K562 (cell line): Measurements from ENCODE around the gene MAP2K3. TPM values are rescaled to one million over a fixed set of nuclear protein-coding genes. Genes with fewer than 3 reads are reported as not detected.
A peak's percentile ranks its signal among the peaks of the same experiment; 100 is the strongest.

Experiments used
- BRD9 ChIP-seq: fragments of 450-650 bp; IDR thresholded peaks from 2 replicates; pipeline ENCODE4 v1.6.1; 2018; ENCODE audit warnings: low read depth; ENCODE audit not compliant: partially characterized antibody
- CBFA2T2 ChIP-seq: fragments of 450-650 bp; conservative IDR thresholded peaks from 2 replicates; pipeline ENCODE4 v1.6.1; 2017; ENCODE audit warnings: mild to moderate bottlenecking
- CCNT2 ChIP-seq: IDR thresholded peaks from 2 replicates; pipeline ENCODE4 v1.6.1; 2011; ENCODE audit warnings: borderline replicate concordance, low read depth, mild to moderate bottlenecking, moderate library complexity, mixed read lengths, low read length; ENCODE audit not compliant: insufficient read length; ENCODE audit errors: extremely low read depth
- CXXC5 ChIP-seq: fragments of 250-450 bp; sonication (Bioruptor Pico); IDR thresholded peaks from 2 replicates; pipeline ENCODE4 v1.8.0; 2022; ENCODE audit warnings: inconsistent platforms, mild to moderate bottlenecking, moderate library complexity
- KDM5B ChIP-seq: fragments of 200-600 bp; sonication (generic); IDR thresholded peaks from 2 replicates; pipeline ENCODE4 v1.6.1; 2012; ENCODE audit warnings: low read depth, mild to moderate bottlenecking, moderate library complexity, low read length, control low read depth, inconsistent platforms; ENCODE audit not compliant: insufficient replicate concordance
- L3MBTL2 ChIP-seq: fragments of 450-650 bp; IDR thresholded peaks from 2 replicates; pipeline ENCODE4 v1.6.1; 2016; ENCODE audit warnings: mild to moderate bottlenecking, moderate library complexity
- PML ChIP-seq: IDR thresholded peaks from 2 replicates; pipeline ENCODE4 v1.6.1; 2012; ENCODE audit warnings: low read length, inconsistent platforms
- POLR2G ChIP-seq: fragments of 200-400 bp; formaldehyde crosslinking; IDR thresholded peaks from 2 replicates; pipeline ENCODE4 v1.6.1; 2017; ENCODE audit warnings: low read depth, mild to moderate bottlenecking, antibody characterized with exemption, low read length, moderate library complexity
- TAF1 ChIP-seq: IDR thresholded peaks from 2 replicates; pipeline ENCODE4 v1.6.1; 2011; ENCODE audit warnings: mild to moderate bottlenecking, low read length, moderate library complexity; ENCODE audit not compliant: insufficient read depth, control insufficient read depth, severe bottlenecking; ENCODE audit errors: extremely low read depth
- ZNF133 ChIP-seq: fragments of 250-450 bp; sonication (Bioruptor Pico); IDR thresholded peaks from 2 replicates; pipeline ENCODE4 v1.4.0; 2020; ENCODE audit warnings: mild to moderate bottlenecking
- ZNF408 ChIP-seq: fragments of 250-450 bp; sonication (Bioruptor Pico); IDR thresholded peaks from 2 replicates; pipeline ENCODE4 v1.4.0; 2020; ENCODE audit warnings: low read depth, mild to moderate bottlenecking, moderate library complexity
- ZNF75A ChIP-seq: fragments of 450-650 bp; formaldehyde crosslinking; IDR thresholded peaks from 2 replicates; pipeline ENCODE4 v1.4.0; 2020; ENCODE audit warnings: mild to moderate bottlenecking
- polyA plus RNA-seq, 8 experiments: library from polyadenylated mRNA; depleted of rRNA in 4 of 8; stranded (reverse) in 5 of 8; unstranded in 3 of 8; fragments of >200 nt; fragmentation: Nextera tagmentation in 2 of 8; fragmentation: Illumina TruSeq in 1 of 8; extraction: Ambion mirVana in 2 of 8; extraction: Trizol in 1 of 8; gene quantifications; 2 replicates each; pipeline versions ENCODE4 v1.2.1 to v1.2.3, GENCODE V29; 2011 to 2014; ENCODE audit warnings: inconsistent platforms in 1 of 8, missing spikeins in 1 of 8
- total RNA-seq, 7 experiments: library from RNA; depleted of rRNA in 6 of 7; stranded (reverse); fragments of >200 nt in 6 of 7; fragmentation: Illumina TruSeq in 2 of 7; extraction: Trizol in 2 of 7; gene quantifications; 2 replicates each; pipeline versions ENCODE4 v1.2.1 to v1.2.3, GENCODE V29; 2011 to 2021; ENCODE audit warnings: low replicate concordance in 1 of 7
- TF ChIP-seq, protein P1 (sequence below): fragments of 450-650 bp; conservative IDR thresholded peaks from 2 replicates; pipeline ENCODE4 v1.6.1; 2016; ENCODE audit warnings: missing genetic modification characterization, low read depth, mild to moderate bottlenecking, control low read depth, missing compliant biosample characterization
- TF ChIP-seq, protein P2 (sequence below): sonication (generic); formaldehyde crosslinking; IDR thresholded peaks from 2 replicates; pipeline ENCODE4 v1.5.0; 2020; ENCODE audit warnings: missing genetic modification reagents
- TF ChIP-seq, protein P3 (sequence below): fragments of 450-650 bp; IDR thresholded peaks from 2 replicates; pipeline ENCODE4 v1.6.1; 2016; ENCODE audit warnings: borderline replicate concordance

The MAP2K3 gene
- total and polyA plus RNA-seq, 9 of the 15 experiments (the other 6 are each of a cell fraction or from before 2014, with no cell fraction given), result 0.18 to 14.8 (median 3.5) TPM

DNA sequence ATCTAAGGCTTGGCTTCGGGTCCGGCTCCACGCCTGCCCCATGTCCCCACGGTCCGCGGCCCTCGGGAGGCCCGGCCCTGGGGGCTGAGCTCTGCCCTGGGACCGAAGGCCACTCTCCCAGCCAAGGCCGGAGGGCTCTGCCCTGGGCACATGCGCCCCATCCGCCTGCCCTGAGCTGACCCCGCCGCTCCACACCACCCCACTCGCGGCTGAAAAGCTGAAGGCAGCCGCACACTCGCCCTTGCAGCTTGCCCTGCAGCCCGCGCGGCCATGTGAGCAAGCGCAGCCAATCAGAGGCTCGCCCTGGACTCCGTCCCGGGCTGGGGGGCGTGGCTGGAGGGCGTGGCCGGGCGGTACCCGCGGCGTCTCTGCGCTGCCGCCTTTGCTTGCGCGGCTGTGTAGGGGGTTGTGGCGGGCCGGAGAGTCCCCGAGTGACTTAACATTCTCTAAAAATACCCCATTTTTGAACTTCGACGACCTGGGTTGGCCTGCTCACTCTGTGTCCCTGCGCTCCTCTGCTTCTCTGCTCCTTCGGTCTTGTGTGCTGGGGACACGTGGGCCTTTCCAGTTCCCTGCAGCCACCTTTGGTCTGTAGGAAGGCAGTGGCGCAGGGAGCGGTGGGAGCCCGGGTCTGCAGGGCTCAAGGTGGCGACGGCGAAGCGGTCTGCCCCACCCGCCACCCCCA lies 8.8 kb upstream of the MAP2K3 start (continued):
- no peak for TF ChIP-seq TAF1
- TF ChIP-seq CCNT2, result peak; percentile 31
- TF ChIP-seq CBFA2T2, result peak; percentile 56
- TF ChIP-seq ZNF75A (CRISPR knock-in tag), result no peak
- TF ChIP-seq ZNF408 (CRISPR knock-in tag), result no peak
- no peak for TF ChIP-seq ZNF133 (CRISPR knock-in tag)
- peak; percentile 92 for TF ChIP-seq L3MBTL2
- TF ChIP-seq, protein P1, sequence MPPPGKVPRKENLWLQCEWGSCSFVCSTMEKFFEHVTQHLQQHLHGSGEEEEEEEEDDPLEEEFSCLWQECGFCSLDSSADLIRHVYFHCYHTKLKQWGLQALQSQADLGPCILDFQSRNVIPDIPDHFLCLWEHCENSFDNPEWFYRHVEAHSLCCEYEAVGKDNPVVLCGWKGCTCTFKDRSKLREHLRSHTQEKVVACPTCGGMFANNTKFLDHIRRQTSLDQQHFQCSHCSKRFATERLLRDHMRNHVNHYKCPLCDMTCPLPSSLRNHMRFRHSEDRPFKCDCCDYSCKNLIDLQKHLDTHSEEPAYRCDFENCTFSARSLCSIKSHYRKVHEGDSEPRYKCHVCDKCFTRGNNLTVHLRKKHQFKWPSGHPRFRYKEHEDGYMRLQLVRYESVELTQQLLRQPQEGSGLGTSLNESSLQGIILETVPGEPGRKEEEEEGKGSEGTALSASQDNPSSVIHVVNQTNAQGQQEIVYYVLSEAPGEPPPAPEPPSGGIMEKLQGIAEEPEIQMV, result peak; percentile 62; the same call in 1 of the 2 replicates
- TF ChIP-seq BRD9, result no peak
- TF ChIP-seq, protein P2, sequence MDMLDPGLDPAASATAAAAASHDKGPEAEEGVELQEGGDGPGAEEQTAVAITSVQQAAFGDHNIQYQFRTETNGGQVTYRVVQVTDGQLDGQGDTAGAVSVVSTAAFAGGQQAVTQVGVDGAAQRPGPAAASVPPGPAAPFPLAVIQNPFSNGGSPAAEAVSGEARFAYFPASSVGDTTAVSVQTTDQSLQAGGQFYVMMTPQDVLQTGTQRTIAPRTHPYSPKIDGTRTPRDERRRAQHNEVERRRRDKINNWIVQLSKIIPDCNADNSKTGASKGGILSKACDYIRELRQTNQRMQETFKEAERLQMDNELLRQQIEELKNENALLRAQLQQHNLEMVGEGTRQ (CRISPR knock-in tag), result peak; percentile 99
- peak; percentile 76; the same call in 1 of the 2 replicates for TF ChIP-seq CXXC5 (CRISPR knock-in tag)
- TF ChIP-seq POLR2G, result peak; percentile 77
- TF ChIP-seq, protein P3, sequence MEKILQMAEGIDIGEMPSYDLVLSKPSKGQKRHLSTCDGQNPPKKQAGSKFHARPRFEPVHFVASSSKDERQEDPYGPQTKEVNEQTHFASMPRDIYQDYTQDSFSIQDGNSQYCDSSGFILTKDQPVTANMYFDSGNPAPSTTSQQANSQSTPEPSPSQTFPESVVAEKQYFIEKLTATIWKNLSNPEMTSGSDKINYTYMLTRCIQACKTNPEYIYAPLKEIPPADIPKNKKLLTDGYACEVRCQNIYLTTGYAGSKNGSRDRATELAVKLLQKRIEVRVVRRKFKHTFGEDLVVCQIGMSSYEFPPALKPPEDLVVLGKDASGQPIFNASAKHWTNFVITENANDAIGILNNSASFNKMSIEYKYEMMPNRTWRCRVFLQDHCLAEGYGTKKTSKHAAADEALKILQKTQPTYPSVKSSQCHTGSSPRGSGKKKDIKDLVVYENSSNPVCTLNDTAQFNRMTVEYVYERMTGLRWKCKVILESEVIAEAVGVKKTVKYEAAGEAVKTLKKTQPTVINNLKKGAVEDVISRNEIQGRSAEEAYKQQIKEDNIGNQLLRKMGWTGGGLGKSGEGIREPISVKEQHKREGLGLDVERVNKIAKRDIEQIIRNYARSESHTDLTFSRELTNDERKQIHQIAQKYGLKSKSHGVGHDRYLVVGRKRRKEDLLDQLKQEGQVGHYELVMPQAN, result no peak
- TF ChIP-seq PML, result no peak
- peak; percentile 65 for TF ChIP-seq KDM5B
